SU-DHL-6 (cell line): ENCODE results near the gene FOXC2.

Experiments used
- H2AFZ ChIP-seq: fragments of 200-600 bp; sonication (generic); 2 replicates; pipeline ENCODE4 v1.6.1; 2014; ENCODE audit warnings: low read depth, mild to moderate bottlenecking, moderate library complexity, mixed read lengths, antibody characterized with exemption, low read length; ENCODE audit not compliant: severe bottlenecking
- H3F3A ChIP-seq: fragments of 200-600 bp; shearing (Covaris generic); 2 replicates; pipeline ENCODE4 v1.6.0; 2016; ENCODE audit warnings: antibody characterized with exemption, mild to moderate bottlenecking; ENCODE audit not compliant: insufficient read depth
- H3K27ac ChIP-seq: fragments of 200-600 bp; sonication (generic); 2 replicates; pipeline ENCODE4 v1.5.1; 2016; ENCODE audit warnings: low read depth, mild to moderate bottlenecking, low read length, moderate library complexity, mixed read lengths
- H3K27me3 ChIP-seq: fragments of 200-600 bp; sonication (generic), shearing (Covaris generic); 2 replicates; pipeline ENCODE4 v1.6.0; 2014; ENCODE audit warnings: mild to moderate bottlenecking, low read length
- H3K36me3 ChIP-seq: fragments of 200-600 bp; sonication (generic); 2 replicates; pipeline ENCODE4 v1.6.1; 2014; ENCODE audit warnings: mild to moderate bottlenecking, low read length, mixed read lengths
- H3K4me2 ChIP-seq: fragments of 300-600, 200-600 bp; shearing (Covaris generic), sonication (generic); 2 replicates; pipeline ENCODE4 v1.6.0; 2014; ENCODE audit warnings: low read length, low read depth, mild to moderate bottlenecking; ENCODE audit not compliant: poor library complexity, severe bottlenecking
- H3K4me3 ChIP-seq: fragments of 200-600 bp; sonication (generic); 2 replicates; pipeline ENCODE4 v1.5.1; 2014; ENCODE audit warnings: antibody characterized with exemption, low read length, mild to moderate bottlenecking, mixed read lengths; ENCODE audit not compliant: insufficient read depth, poor library complexity, severe bottlenecking
- H3K79me2 ChIP-seq: fragments of 200-600 bp; sonication (generic); 2 replicates; pipeline ENCODE4 v1.6.1; 2014; ENCODE audit warnings: mild to moderate bottlenecking, low read length, moderate library complexity; ENCODE audit not compliant: insufficient read depth
- H3K9ac ChIP-seq: fragments of 200-600 bp; sonication (generic); 2 replicates; pipeline ENCODE4 v1.7.0; 2014; ENCODE audit warnings: mild to moderate bottlenecking, low read length
- H3K9me2 ChIP-seq: fragments of 200-600 bp; sonication (generic); replicated peaks from 2 replicates; pipeline ENCODE4 v1.6.1; 2014; ENCODE audit warnings: low read length; ENCODE audit not compliant: insufficient read depth
- H3K9me3 ChIP-seq: fragments of 200-600 bp; sonication (generic); 2 replicates; pipeline ENCODE4 v1.6.1; 2014; ENCODE audit warnings: low read length, mixed read lengths; ENCODE audit not compliant: insufficient read depth
- H4K20me1 ChIP-seq: fragments of 200-600 bp; sonication (generic); 2 replicates; pipeline ENCODE4 v1.6.1; 2014; ENCODE audit warnings: low read depth, mild to moderate bottlenecking, antibody characterized with exemption, low read length, moderate library complexity, mixed read lengths
- EZH2phosphoT487 ChIP-seq: fragments of 200-600 bp; sonication (generic), shearing (Covaris generic); conservative IDR thresholded peaks from 2 replicates; pipeline ENCODE4 v1.6.1; 2018; ENCODE audit warnings: mild to moderate bottlenecking, antibody characterized with exemption, low read length, moderate library complexity, mixed read lengths
- TF ChIP-seq, protein P1 (sequence below): fragments of 200-600 bp; sonication (generic); IDR thresholded peaks from one replicate; pipeline ENCODE4 v1.5.1; 2017; ENCODE audit warnings: antibody characterized with exemption, mild to moderate bottlenecking, low read length, moderate library complexity; ENCODE audit not compliant: insufficient read depth, poor library complexity, severe bottlenecking

Gene FOXC2

DNA sequence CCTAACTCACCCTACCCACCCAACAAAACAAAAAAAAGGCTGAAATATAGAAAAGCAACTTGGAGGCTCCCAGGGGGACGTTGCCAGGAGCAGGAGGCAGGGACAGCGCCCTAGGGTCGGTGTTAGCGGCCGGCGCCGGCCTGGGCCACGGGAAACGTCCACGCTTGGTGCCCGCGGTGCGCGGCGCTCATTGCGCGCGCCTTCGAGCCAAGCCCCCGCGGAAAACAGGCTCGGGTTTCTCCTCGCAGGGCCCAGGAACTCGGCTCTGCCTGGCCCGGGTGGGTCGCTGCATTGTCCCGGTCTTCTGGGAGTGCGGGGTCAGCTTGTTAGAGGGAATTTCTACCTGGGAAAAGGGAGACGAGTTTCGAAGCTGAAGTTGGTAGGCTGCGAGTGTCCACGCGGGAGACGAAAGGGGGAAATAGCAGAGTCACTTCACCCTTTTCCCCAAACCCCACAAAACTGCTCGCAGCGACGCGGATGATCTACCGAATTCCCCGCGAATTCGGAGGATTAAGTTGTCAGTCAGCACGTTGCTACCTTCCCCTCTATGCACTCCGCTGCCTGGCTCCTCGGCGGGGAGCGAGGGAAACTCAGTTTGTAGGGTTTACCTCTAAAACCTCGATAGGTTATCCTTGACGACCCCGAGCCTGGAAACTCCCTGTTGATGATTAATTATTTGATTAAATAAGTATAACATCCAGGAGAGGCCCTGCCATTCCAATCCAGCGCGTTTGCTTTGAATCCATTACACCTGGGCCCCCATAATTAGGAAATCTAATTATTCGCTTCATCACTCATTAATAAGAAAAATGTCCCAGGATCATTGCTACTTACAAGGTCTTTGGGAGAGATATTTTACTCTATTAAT, 751 bp upstream of the FOXC2 start:
- Histone ChIP-seq H3K4me3 (no peak overlapping the region), H4K20me1 (no peaks in the 10 kb centered on the region), H3K79me2 (no peaks in the 10 kb centered on the region), H3K9me2 (no peaks in the 10 kb centered on the region), H3F3A (0 out of 2 replicates have a peak, but pooled peaks cover 4% of the 10 kb centered on the region), H3K4me2 (no peak overlapping the region), H2AFZ (no peak overlapping the region), H3K36me3 (no peaks in the 10 kb centered on the region), H3K27ac (no peak overlapping the region), H3K9me3 (no peaks in the 10 kb centered on the region), H3K9ac (no peak overlapping the region), H3K27me3 (no peaks in the 10 kb centered on the region)
- TF ChIP-seq, protein P1, sequence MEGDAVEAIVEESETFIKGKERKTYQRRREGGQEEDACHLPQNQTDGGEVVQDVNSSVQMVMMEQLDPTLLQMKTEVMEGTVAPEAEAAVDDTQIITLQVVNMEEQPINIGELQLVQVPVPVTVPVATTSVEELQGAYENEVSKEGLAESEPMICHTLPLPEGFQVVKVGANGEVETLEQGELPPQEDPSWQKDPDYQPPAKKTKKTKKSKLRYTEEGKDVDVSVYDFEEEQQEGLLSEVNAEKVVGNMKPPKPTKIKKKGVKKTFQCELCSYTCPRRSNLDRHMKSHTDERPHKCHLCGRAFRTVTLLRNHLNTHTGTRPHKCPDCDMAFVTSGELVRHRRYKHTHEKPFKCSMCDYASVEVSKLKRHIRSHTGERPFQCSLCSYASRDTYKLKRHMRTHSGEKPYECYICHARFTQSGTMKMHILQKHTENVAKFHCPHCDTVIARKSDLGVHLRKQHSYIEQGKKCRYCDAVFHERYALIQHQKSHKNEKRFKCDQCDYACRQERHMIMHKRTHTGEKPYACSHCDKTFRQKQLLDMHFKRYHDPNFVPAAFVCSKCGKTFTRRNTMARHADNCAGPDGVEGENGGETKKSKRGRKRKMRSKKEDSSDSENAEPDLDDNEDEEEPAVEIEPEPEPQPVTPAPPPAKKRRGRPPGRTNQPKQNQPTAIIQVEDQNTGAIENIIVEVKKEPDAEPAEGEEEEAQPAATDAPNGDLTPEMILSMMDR = no peak
- TF ChIP-seq EZH2phosphoT487 = no peak

DNA sequence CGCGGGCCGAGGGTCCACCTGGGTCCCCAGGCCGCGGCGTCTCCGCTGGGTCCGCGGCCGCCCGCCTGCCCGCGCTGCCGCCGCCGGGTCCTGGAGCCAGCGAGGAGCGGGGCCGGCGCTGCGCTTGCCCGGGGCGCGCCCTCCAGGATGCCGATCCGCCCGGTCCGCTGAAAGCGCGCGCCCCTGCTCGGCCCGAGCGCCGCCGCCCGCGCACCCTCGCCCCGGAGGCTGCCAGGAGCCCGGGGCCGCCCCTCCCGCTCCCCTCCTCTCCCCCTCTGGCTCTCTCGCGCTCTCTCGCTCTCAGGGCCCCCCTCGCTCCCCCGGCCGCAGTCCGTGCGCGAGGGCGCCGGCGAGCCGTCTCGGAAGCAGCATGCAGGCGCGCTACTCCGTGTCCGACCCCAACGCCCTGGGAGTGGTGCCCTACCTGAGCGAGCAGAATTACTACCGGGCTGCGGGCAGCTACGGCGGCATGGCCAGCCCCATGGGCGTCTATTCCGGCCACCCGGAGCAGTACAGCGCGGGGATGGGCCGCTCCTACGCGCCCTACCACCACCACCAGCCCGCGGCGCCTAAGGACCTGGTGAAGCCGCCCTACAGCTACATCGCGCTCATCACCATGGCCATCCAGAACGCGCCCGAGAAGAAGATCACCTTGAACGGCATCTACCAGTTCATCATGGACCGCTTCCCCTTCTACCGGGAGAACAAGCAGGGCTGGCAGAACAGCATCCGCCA, 504 bp downstream of the FOXC2 start:
- Histone ChIP-seq H3K79me2 (no peaks in the 10 kb centered on the region), H3K9me2 (no peaks in the 10 kb centered on the region), H2AFZ (no peak overlapping the region), H3K27ac (no peak overlapping the region), H4K20me1 (no peaks in the 10 kb centered on the region), H3F3A (0 out of 2 replicates have a peak, but pooled peaks cover 4% of the 10 kb centered on the region), H3K4me3 (no peak overlapping the region), H3K4me2 (no peak overlapping the region), H3K9ac (no peak overlapping the region), H3K36me3 (no peaks in the 10 kb centered on the region), H3K27me3 (no peaks in the 10 kb centered on the region), H3K9me3 (no peaks in the 10 kb centered on the region)
- no peak for TF ChIP-seq EZH2phosphoT487
- TF ChIP-seq, protein P1 = no peak

DNA sequence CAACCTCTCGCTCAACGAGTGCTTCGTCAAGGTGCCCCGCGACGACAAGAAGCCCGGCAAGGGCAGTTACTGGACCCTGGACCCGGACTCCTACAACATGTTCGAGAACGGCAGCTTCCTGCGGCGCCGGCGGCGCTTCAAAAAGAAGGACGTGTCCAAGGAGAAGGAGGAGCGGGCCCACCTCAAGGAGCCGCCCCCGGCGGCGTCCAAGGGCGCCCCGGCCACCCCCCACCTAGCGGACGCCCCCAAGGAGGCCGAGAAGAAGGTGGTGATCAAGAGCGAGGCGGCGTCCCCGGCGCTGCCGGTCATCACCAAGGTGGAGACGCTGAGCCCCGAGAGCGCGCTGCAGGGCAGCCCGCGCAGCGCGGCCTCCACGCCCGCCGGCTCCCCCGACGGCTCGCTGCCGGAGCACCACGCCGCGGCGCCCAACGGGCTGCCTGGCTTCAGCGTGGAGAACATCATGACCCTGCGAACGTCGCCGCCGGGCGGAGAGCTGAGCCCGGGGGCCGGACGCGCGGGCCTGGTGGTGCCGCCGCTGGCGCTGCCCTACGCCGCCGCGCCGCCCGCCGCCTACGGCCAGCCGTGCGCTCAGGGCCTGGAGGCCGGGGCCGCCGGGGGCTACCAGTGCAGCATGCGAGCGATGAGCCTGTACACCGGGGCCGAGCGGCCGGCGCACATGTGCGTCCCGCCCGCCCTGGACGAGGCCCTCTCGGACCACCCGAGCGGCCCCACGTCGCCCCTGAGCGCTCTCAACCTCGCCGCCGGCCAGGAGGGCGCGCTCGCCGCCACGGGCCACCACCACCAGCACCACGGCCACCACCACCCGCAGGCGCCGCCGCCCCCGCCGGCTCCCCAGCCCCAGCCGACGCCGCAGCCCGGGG, 1.3 kb downstream of the FOXC2 start:
- 0 out of 2 replicates have a peak, but pooled peaks cover 4% of the 10 kb centered on the region for H3F3A ChIP-seq
- TF ChIP-seq EZH2phosphoT487 = no peak
- TF ChIP-seq, protein P1 = no peak
- H3K9me3 ChIP-seq = no peaks in the 10 kb centered on the region
- no peaks in the 10 kb centered on the region for H3K27me3 ChIP-seq
- no peak overlapping the region for H3K4me3 ChIP-seq
- H3K9me2 ChIP-seq = no peaks in the 10 kb centered on the region
- H2AFZ ChIP-seq = no peak overlapping the region
- H3K36me3 ChIP-seq = no peaks in the 10 kb centered on the region
- no peak overlapping the region for H3K27ac ChIP-seq
- no peak overlapping the region for H3K4me2 ChIP-seq
- H4K20me1 ChIP-seq = no peaks in the 10 kb centered on the region
- no peaks in the 10 kb centered on the region for H3K79me2 ChIP-seq
- no peak overlapping the region for H3K9ac ChIP-seq
